Measurements from ENCODE around the gene SUDS3. TPM values are rescaled to one million over a fixed set of nuclear protein-coding genes. Genes with fewer than 3 reads are reported as not detected.

SUDS3 gene
- total and polyA plus RNA-seq, 2 donors (not counting 1 experiment from before 2014, with no cell fraction given), result 20.3 to 31.4 TPM

DNA sequence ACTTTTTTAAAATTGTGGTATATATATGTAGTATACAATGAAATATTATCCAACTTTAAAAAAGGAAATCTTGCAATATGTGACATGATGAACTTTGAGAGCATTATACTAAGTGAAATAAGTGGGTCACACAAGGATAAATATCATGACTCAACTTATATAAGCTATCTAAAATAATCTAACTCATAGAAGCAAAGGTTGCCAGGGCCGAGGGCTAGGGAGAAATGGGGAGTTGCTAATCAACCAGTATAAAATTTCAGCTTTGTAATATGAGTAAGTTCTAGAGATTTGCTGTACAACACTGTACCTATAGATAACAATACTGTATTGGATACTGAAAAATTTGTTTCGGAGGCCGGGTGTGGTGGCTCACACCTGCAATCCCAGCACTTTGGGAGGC is 42.1 kb upstream of the SUDS3 start:
- Histone ChIP-seq H3K9me3 (ENCODE audit: control insufficient read depth, insufficient read depth, low read depth, low read length) (no peaks in the 10 kb centered on the region), H2AFZ (ENCODE audit: low read length) (no peak overlapping the region), H3K79me2 (ENCODE audit: control insufficient read depth, insufficient read depth, low read length) (peaks cover 40% of the 10 kb centered on the region), H3K36me3 (ENCODE audit: control insufficient read depth, insufficient read depth, low read length) (no peaks in the 10 kb centered on the region), H3K27ac (ENCODE audit: insufficient read depth, low read length) (no peak overlapping the region), H3K4me1 (ENCODE audit: control insufficient read depth, extremely low read depth, insufficient read depth, low read length) (peaks cover 24% of the 10 kb centered on the region), H3K4me2 (ENCODE audit: extremely low read depth, insufficient read depth, low read length) (no peak overlapping the region), H3K4me3 (replicated peaks in 1 of 4; ENCODE audit: control extremely low read depth in 1 of 4, insufficient read depth in 1 of 4, low read depth in 3 of 4, low read length in 4 of 4) (no peak overlapping the region), H3K9ac (ENCODE audit: insufficient read depth, low read length) (no peak overlapping the region), H3K27me3 (ENCODE audit: control insufficient read depth, insufficient read depth, low read length) (no peaks in the 10 kb centered on the region), H4K20me1 (ENCODE audit: control insufficient read depth, extremely low read depth, insufficient read depth, low read length) (no peaks in the 10 kb centered on the region)
- TF ChIP-seq, protein P1, sequence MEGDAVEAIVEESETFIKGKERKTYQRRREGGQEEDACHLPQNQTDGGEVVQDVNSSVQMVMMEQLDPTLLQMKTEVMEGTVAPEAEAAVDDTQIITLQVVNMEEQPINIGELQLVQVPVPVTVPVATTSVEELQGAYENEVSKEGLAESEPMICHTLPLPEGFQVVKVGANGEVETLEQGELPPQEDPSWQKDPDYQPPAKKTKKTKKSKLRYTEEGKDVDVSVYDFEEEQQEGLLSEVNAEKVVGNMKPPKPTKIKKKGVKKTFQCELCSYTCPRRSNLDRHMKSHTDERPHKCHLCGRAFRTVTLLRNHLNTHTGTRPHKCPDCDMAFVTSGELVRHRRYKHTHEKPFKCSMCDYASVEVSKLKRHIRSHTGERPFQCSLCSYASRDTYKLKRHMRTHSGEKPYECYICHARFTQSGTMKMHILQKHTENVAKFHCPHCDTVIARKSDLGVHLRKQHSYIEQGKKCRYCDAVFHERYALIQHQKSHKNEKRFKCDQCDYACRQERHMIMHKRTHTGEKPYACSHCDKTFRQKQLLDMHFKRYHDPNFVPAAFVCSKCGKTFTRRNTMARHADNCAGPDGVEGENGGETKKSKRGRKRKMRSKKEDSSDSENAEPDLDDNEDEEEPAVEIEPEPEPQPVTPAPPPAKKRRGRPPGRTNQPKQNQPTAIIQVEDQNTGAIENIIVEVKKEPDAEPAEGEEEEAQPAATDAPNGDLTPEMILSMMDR (conservative IDR thresholded peaks at IDR 0.05 in 1 of 2, IDR thresholded peaks at IDR 0.05 in 1 of 2; ENCODE audit: low read depth in 1 of 2, low read length in 2 of 2), result no peak
- TF ChIP-seq EZH2 (IDR thresholded peaks at IDR 0.05; ENCODE audit: low read length, missing control alignments), result no peak
- DNase-seq (ENCODE audit: low read depth in 2 of 2), result peak in 1 of 2 donors; percentile 40

DNA sequence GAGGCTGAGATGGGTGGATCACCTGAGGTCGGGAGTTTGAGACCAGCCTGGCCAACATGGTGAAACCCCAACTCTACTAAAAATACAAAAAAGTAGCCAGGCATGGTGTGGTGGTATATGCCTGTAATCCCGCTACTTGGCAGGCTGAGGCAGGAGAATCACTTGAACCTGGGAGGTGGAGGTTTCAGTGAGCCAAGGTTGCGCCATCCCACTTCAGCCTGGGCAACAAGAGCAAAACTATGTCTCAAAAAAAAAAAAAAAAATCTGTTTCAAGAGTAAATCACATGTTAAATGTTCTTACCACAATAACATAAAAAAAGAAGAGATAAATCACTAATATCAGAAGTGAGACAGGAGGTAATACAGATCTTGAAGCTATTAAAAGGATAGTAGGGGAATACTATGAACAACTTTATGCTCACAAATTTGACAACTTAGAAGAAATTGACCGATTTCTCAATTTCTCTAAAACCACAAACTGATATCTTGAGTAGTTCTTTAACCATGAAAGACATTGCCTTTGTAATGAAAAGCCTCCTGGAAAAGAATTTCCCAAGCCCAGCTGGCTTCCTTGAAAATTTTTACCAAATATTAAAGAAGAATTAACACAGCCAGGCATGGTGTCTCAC is 41.3 kb upstream of the SUDS3 start:
- H3K27ac ChIP-seq (ENCODE audit: insufficient read depth, low read length), result no peak overlapping the region

DNA sequence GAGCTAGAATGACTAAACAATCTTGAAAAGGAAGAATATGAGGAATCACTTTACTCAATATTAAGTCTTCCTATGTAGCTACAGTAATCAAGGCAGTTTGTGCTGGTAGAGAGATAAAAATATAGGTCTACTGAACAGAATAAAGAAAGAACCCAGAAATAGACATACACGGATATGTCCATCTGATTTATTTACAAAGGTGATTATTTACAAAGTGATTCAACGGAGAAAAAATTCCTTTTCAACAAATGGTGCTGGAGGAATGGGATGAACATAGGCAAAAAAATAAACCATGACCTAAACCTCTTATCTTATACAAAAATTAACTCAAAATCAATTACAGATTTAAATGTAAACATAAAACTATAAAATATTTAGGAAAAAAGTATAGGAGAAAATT is 40.2 kb upstream of the SUDS3 start:
- Histone ChIP-seq H3K9ac (ENCODE audit: insufficient read depth, low read length) (no peak overlapping the region), H2AFZ (ENCODE audit: low read length) (no peak overlapping the region), H3K27me3 (ENCODE audit: control insufficient read depth, insufficient read depth, low read length) (no peaks in the 10 kb centered on the region), H4K20me1 (ENCODE audit: control insufficient read depth, extremely low read depth, insufficient read depth, low read length) (no peaks in the 10 kb centered on the region), H3K27ac (ENCODE audit: insufficient read depth, low read length) (no peak overlapping the region), H3K79me2 (ENCODE audit: control insufficient read depth, insufficient read depth, low read length) (peaks cover 45% of the 10 kb centered on the region), H3K4me1 (ENCODE audit: control insufficient read depth, extremely low read depth, insufficient read depth, low read length) (peaks cover 12% of the 10 kb centered on the region), H3K36me3 (ENCODE audit: control insufficient read depth, insufficient read depth, low read length) (no peaks in the 10 kb centered on the region), H3K9me3 (ENCODE audit: control insufficient read depth, insufficient read depth, low read depth, low read length) (no peaks in the 10 kb centered on the region), H3K4me2 (ENCODE audit: extremely low read depth, insufficient read depth, low read length) (no peak overlapping the region), H3K4me3 (replicated peaks in 1 of 4; ENCODE audit: control extremely low read depth in 1 of 4, insufficient read depth in 1 of 4, low read depth in 3 of 4, low read length in 4 of 4) (no peak overlapping the region)
- TF ChIP-seq EZH2 (IDR thresholded peaks at IDR 0.05; ENCODE audit: low read length, missing control alignments), result no peak
- TF ChIP-seq, protein P1 (conservative IDR thresholded peaks at IDR 0.05 in 1 of 2, IDR thresholded peaks at IDR 0.05 in 1 of 2; ENCODE audit: low read depth in 1 of 2, low read length in 2 of 2), result no peak
- DNase-seq (ENCODE audit: low read depth in 2 of 2), result no peak

More for the DNA sequence above, 41.3 kb upstream of the SUDS3 start:
- no peak overlapping the region for H3K4me2 ChIP-seq (ENCODE audit: extremely low read depth, insufficient read depth, low read length)
- peak in 1 of 2 donors; percentile 29 for DNase-seq (ENCODE audit: low read depth in 2 of 2)
- no peak overlapping the region for H2AFZ ChIP-seq (ENCODE audit: low read length)
- no peaks in the 10 kb centered on the region for H3K27me3 ChIP-seq (ENCODE audit: control insufficient read depth, insufficient read depth, low read length)
- TF ChIP-seq, protein P1 (conservative IDR thresholded peaks at IDR 0.05 in 1 of 2, IDR thresholded peaks at IDR 0.05 in 1 of 2; ENCODE audit: low read depth in 1 of 2, low read length in 2 of 2), result no peak
- no peak for TF ChIP-seq EZH2 (IDR thresholded peaks at IDR 0.05; ENCODE audit: low read length, missing control alignments)
- peaks cover 40% of the 10 kb centered on the region for H3K79me2 ChIP-seq (ENCODE audit: control insufficient read depth, insufficient read depth, low read length)
- H3K36me3 ChIP-seq (ENCODE audit: control insufficient read depth, insufficient read depth, low read length), result no peaks in the 10 kb centered on the region
- H4K20me1 ChIP-seq (ENCODE audit: control insufficient read depth, extremely low read depth, insufficient read depth, low read length), result no peaks in the 10 kb centered on the region
- H3K4me1 ChIP-seq (ENCODE audit: control insufficient read depth, extremely low read depth, insufficient read depth, low read length), result peaks cover 17% of the 10 kb centered on the region
- H3K9ac ChIP-seq (ENCODE audit: insufficient read depth, low read length), result no peak overlapping the region
- no peaks in the 10 kb centered on the region for H3K9me3 ChIP-seq (ENCODE audit: control insufficient read depth, insufficient read depth, low read depth, low read length)
- H3K4me3 ChIP-seq (replicated peaks in 1 of 4; ENCODE audit: control extremely low read depth in 1 of 4, insufficient read depth in 1 of 4, low read depth in 3 of 4, low read length in 4 of 4), result no peak overlapping the region

Data from fibroblast of lung (primary cell).